ENCODE measurements around the gene AKAP1. TPM values are rescaled to one million over a fixed set of nuclear protein-coding genes. Genes with fewer than 3 reads are reported as not detected.

AKAP1 gene
- total RNA-seq, 1 donor from 2014 or later, result 15.4 TPM

DNA sequence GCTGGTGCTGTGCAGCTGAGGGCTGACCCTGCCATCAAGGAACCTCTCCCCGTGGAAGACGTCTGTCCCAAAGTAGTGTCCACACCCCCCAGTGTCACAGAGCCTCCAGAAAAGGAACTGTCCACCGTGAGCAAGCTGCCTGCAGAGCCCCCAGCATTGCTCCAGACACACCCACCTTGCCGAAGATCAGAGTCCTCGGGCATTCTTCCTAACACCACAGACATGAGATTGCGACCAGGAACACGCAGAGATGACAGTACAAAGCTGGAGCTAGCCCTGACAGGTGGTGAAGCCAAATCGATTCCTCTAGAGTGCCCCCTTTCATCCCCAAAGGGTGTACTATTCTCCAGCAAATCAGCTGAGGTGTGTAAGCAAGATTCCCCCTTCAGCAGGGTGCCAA lies 20.5 kb downstream of the AKAP1 start:
- DNase-seq (ENCODE audit: low spot score), result no peak

DNA sequence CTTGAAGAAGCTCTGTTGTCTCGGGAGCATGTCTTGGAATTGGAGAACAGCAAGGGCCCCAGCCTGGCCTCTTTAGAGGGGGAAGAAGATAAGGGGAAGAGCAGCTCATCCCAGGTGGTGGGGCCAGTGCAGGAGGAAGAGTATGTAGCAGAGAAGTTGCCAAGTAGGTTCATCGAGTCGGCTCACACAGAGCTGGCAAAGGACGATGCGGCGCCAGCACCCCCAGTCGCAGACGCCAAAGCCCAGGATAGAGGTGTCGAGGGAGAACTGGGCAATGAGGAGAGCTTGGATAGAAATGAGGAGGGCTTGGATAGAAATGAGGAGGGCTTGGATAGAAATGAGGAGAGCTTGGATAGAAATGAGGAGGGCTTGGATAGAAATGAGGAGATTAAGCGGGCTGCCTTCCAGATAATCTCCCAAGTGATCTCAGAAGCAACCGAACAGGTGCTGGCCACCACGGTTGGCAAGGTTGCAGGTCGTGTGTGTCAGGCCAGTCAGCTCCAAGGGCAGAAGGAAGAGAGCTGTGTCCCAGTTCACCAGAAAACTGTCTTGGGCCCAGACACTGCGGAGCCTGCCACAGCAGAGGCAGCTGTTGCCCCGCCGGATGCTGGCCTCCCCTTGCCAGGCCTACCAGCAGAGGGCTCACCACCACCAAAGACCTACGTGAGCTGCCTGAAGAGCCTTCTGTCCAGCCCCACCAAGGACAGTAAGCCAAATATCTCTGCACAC lies 21.2 kb downstream of the AKAP1 start:
- no peak for DNase-seq (ENCODE audit: low spot score)

- DNase-seq (ENCODE audit: low spot score), result no peak
Measured at GRCh38 chr17:57106836-57107497, 21.9 kb downstream of the AKAP1 start.

GRCh38 chr17:57107498-57108101 lies 22.6 kb downstream of the AKAP1 start:
- no peak for DNase-seq (ENCODE audit: low spot score)

- no peak for DNase-seq (ENCODE audit: low spot score)
Measured at GRCh38 chr17:57108671-57109392, 23.8 kb downstream of the AKAP1 start.

DNA sequence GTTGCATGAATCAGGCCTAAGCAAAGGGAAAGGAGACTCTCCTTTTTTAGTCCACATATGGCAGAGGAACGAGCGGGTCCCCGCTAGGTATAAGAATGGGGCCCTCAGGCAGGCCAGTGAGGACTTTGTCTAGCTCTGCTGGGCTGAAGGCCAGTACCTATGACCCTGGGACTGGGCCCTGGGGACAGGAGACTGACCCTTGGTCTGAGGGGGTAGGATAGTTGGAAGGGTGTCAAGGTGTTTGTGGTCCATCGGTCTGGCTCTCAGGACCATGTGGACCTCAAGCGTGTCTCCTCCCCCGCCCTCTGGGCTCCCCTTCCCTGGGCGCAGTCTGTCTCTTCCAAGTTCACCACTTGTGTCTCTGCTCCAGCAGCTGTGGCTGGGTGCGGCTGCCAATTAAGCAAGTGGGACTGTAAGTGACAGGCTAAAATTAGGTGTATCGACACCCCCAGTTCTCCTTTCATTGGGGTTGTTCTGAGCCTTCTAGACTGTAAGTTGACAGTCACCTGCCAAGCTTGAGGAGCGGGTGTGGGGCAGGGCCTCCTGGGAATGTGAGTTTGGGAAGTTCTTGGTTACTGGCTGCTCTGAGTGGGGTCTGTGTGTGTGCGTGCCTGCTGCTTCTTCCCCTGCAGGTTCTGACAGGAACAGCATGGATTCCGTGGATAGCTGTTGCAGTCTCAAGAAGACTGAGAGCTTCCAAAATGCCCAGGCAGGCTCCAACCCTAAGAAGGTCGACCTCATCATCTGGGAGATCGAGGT lies 24.5 kb downstream of the AKAP1 start:
- DNase-seq (ENCODE audit: low spot score), result no peak

DNA sequence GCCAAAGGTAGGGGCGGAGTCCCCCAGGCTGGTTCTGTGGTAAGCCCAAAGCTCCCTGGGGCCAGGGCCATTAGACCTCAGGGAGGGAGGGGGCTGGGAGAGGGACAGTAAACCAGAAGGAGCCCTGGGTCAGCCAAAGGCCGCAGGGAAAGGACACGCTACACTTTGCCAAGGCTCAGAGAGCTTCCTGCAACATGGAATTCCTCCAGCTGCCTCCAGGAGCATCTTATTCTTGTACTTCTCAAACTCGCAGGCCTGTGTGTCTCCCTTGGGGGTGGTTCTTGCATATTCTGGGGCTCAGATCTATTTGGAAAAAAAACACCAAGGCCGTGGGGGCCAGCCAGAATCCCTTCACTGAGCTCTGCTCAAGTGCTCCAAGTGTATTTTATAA lies 25.1 kb downstream of the AKAP1 start:
- DNase-seq (ENCODE audit: low spot score), result no peak

GRCh38 chr17:57110579-57111325 lies 25.7 kb downstream of the AKAP1 start:
- no peak for DNase-seq (ENCODE audit: low spot score)

DNA sequence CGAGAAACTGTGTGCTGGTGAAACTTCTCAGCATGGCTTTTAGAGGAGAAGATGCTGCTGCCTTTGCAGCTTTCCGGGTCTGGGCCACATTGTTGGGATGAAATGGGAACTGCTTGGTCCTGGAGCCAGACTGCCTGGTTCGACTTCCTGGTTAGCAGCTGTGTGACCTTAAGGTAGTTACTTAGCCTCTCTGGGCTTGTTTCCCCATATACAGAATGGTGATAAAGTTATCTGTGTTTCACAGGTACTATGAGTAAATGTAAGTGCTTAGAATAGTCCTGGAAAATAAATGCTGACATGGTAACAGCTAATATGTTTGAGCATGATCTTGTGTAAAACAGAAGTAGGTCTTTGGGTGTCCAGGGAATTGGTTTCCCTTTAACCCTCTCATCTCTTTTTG lies 26.3 kb downstream of the AKAP1 start:
- DNase-seq (ENCODE audit: low spot score), result no peak

DNA sequence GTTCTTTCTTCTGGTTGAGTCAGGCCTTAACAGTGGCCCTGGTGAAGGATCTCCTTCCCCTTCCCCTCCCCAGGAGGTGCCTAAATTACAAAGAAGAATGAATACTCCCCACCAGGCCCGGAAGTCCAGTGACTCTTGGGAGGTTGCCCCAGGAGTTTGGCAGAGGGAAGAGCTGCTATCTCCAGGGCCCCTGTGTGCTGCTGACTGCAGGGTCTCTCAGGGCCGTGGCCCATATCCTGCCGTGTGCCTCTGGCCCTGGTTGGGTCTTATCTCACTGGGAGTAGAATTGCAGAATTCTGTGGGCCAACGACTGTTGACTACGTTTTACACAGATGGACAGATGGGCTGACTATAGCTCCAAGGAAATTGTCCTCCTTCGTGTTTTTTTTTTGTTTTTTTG lies 28.0 kb downstream of the AKAP1 start:
- no peak for DNase-seq (ENCODE audit: low spot score)

DNA sequence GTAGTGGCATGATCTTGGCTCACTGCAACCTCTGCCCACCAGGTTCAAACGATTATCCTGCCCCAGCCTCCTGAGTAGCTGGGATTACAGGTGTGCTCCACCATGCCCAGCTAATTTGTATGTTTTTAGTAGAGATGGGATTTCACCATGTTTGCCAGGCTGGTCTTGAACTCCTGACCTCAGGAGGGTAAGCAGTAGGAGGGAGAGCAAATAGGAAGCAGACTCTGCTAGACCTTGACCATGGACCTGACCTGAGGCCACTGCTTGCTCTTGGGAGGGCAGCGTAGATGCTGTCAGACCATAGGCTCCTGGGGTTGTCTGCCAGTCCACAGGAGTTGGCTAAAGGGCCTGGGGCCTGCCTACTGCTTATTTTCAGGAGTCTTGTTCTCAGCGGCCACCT lies 28.6 kb downstream of the AKAP1 start:
- DNase-seq (ENCODE audit: low spot score), result no peak

DNA sequence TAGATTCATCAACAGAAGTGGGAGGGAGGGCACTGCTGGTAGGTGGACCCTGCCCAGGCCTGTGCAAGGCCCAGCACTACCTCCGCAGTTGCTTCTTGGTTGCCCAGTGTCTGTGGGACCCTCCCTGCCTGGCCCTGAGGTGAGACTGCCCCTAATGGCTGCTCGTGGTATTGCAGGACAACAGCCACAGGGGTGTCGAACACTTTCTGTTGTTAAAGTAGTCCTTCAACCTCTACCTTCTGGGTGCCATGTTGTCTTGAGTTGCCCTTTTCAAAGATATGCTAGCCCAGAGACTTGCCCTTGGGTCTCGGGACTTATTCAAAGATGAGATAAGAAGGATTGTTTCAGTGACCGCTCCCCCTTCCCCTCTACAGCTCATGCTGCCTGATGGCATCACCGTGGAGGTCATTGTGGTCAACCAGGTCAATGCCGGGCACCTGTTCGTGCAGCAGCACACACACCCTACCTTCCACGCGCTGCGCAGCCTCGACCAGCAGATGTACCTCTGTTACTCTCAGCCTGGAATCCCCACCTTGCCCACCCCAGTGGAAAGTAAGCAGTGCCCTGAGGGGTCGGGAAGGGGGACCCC lies 29.1 kb downstream of the AKAP1 start:
- no peak for DNase-seq (ENCODE audit: low spot score)

DNA sequence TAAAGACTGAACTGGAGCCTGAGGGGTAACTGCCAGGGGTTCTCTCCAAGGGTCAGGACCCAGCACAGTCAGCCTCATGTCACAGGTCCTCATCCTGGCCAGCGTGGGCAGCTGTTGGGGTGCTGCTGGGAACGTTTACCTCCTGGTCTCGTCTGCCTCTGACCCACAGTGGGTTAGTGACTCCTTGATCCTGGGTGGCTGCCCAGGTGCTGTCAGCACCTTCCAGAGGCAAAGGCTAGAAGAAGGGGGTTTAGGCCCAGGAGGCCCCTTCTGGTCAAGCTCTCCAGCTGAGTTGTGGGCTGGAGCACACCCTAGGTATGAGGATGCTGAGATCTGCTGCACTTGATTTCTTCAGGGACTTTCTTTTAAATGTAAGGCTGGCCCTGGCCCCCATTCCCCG lies 30.3 kb downstream of the AKAP1 start:
- DNase-seq (ENCODE audit: low spot score), result no peak

DNA sequence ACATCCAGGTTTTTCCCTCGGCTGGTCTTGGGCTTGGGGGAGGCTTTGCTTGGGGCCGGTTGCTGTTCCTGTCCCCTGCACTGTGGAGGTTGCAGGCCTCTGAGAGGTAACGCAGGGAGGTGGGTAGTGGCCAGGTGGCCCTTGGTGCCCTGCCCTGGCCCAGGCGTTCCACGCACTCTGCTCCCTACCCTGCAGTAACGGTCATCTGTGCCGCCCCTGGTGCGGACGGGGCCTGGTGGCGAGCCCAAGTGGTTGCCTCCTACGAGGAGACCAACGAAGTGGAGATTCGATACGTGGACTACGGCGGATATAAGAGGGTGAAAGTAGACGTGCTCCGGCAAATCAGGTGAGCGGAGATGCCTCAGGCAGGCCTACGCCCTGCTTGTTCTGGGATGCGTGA lies 30.9 kb downstream of the AKAP1 start:
- DNase-seq (ENCODE audit: low spot score), result no peak

- no peak for DNase-seq (ENCODE audit: low spot score)
Measured at GRCh38 chr17:57117798-57118197, 32.8 kb downstream of the AKAP1 start.

DNA sequence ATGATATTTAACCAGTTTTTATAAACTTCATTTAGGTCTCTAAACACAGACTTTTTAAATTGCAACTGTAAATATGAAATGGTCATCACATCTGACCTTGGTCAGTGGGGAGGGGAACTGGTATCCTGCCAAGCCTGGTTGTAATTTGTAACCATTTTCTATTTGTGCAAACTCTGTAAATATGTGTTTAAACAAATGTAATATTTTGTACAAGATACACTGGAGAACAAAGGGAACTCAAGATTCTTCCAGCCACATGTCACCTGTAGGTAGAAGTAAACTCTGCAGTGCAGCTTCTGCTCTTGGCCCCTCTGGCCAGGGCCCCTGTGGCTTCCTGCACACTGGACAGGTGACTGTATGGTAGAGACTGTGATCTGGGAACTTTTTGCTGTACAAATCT lies 35.8 kb downstream of the AKAP1 start:
- DNase-seq (ENCODE audit: low spot score), result no peak

GRCh38 chr17:57121308-57122042 lies 36.4 kb downstream of the AKAP1 start:
- DNase-seq (ENCODE audit: low spot score), result peak; percentile 66

GRCh38 chr17:57124053-57124452 lies 39.0 kb downstream of the AKAP1 start:
- DNase-seq (ENCODE audit: low spot score), result no peak

DNA sequence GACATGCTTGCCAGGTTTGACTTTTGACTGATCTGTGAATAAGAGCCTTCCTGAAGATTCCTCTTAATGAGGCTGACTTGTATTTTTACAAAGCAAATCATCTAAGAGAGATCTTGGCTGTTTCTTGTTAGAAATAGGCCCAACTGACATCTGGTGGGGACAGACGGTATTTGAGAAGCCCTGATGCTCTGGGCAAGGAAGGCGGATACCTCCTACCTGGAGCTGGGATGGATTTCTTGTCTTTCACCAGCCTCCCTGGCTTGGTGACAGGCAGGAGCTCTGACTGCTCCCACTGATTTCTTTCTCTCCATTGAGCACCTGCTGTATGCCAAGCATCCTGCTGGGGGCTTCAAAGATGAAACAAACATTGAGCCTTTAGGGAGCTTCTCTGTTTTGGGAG lies 40.4 kb downstream of the AKAP1 start:
- DNase-seq (ENCODE audit: low spot score), result no peak

- no peak for DNase-seq (ENCODE audit: low spot score)
Measured at GRCh38 chr17:57125866-57126265, 40.8 kb downstream of the AKAP1 start.
